Measurements from ENCODE around the gene NARS2. TPM values are rescaled to one million over a fixed set of nuclear protein-coding genes. Genes with fewer than 3 reads are reported as not detected.
"Not testable (repeated sequence)": the region's sequence is repeated elsewhere in the genome, so short reads cannot be mapped to it uniquely, and the experiment has no call there.

Gene NARS2
- total RNA-seq, 3 donors from 2014 or later: 13.3 to 21.8 (median 19.0) TPM

- H3K36me3 ChIP-seq: no peaks in the 10 kb centered on the region
- no peaks in the 10 kb centered on the region for H3K27me3 ChIP-seq
- no peak for TF ChIP-seq CTCF (IDR thresholded peaks at IDR 0.05)
- TF ChIP-seq POLR2A (IDR thresholded peaks at IDR 0.05): no peak
- no peak for TF ChIP-seq POLR2AphosphoS5 (IDR thresholded peaks at IDR 0.05)
- H3K9me3 ChIP-seq: no peaks in the 10 kb centered on the region
- peaks cover 0 to 6% of the 10 kb centered on the region in 2 donors for H3K4me1 ChIP-seq
- intact Hi-C loops (cut with DNase I; ENCODE audit: low total_unique reads): no loop called here
- no peak overlapping the region for H3K4me3 ChIP-seq
- H3K27ac ChIP-seq: peak overlapping the region in 1 of 2 donors; percentile 43
- DNase-seq (ENCODE audit: low spot score in 2 of 2): no peak
Measured at GRCh38 chr11:78560153-78560552, 14.5 kb downstream of the NARS2 start.

GRCh38 chr11:78557236-78557635 is 17.4 kb downstream of the NARS2 start:
- intact Hi-C loops (cut with DNase I; ENCODE audit: low total_unique reads): no loop called here
- no peak for TF ChIP-seq POLR2AphosphoS5 (IDR thresholded peaks at IDR 0.05)
- no peak for TF ChIP-seq POLR2A (IDR thresholded peaks at IDR 0.05)
- no peak for TF ChIP-seq CTCF (IDR thresholded peaks at IDR 0.05)
- DNase-seq (ENCODE audit: low spot score in 2 of 2): no peak
- Histone ChIP-seq H3K27me3 (no peaks in the 10 kb centered on the region), H3K9me3 (no peaks in the 10 kb centered on the region), H3K4me1 (peaks cover 0 to 6% of the 10 kb centered on the region in 2 donors), H3K27ac (no peak overlapping the region), H3K4me3 (no peak overlapping the region), H3K36me3 (no peaks in the 10 kb centered on the region)

GRCh38 chr11:78555592-78555991 is 19.1 kb downstream of the NARS2 start:
- no peak overlapping the region for H3K27ac ChIP-seq
- no peak for DNase-seq (ENCODE audit: low spot score in 2 of 2)
- no peaks in the 10 kb centered on the region for H3K36me3 ChIP-seq
- no peaks in the 10 kb centered on the region for H3K9me3 ChIP-seq
- H3K4me1 ChIP-seq: peaks cover 0 to 6% of the 10 kb centered on the region in 2 donors
- TF ChIP-seq POLR2AphosphoS5 (IDR thresholded peaks at IDR 0.05): no peak
- TF ChIP-seq POLR2A (IDR thresholded peaks at IDR 0.05): no peak
- TF ChIP-seq CTCF (IDR thresholded peaks at IDR 0.05): no peak
- no peak overlapping the region for H3K4me3 ChIP-seq
- intact Hi-C loops (cut with DNase I; ENCODE audit: low total_unique reads): no loop called here
- H3K27me3 ChIP-seq: no peaks in the 10 kb centered on the region

- intact Hi-C loops (cut with DNase I; ENCODE audit: low total_unique reads): no loop called here
- Histone ChIP-seq H3K27ac (no peak overlapping the region), H3K27me3 (no peaks in the 10 kb centered on the region), H3K4me3 (no peak overlapping the region), H3K4me1 (no peaks in the 10 kb centered on the region), H3K9me3 (no peaks in the 10 kb centered on the region), H3K36me3 (peaks cover under 1% of the 10 kb centered on the region)
- TF ChIP-seq POLR2AphosphoS5 (IDR thresholded peaks at IDR 0.05): no peak
- no peak for TF ChIP-seq POLR2A (IDR thresholded peaks at IDR 0.05)
- TF ChIP-seq CTCF (IDR thresholded peaks at IDR 0.05): no peak
- no peak for DNase-seq (ENCODE audit: low spot score in 2 of 2)
Measured at GRCh38 chr11:78552881-78553280, 21.8 kb downstream of the NARS2 start.

- H3K27me3 ChIP-seq; H3K4me1 ChIP-seq; H3K27ac ChIP-seq; H3K9me3 ChIP-seq; DNase-seq (ENCODE audit: low spot score in 2 of 2); intact Hi-C loops (cut with DNase I; ENCODE audit: low total_unique reads); H3K4me3 ChIP-seq; H3K36me3 ChIP-seq: not testable (repeated sequence)
Measured at GRCh38 chr11:78552139-78552538, 22.5 kb downstream of the NARS2 start.

- Histone ChIP-seq H3K27ac (no peak overlapping the region), H3K36me3 (peaks cover 3% of the 10 kb centered on the region), H3K27me3 (no peaks in the 10 kb centered on the region), H3K9me3 (no peaks in the 10 kb centered on the region), H3K4me3 (no peak overlapping the region), H3K4me1 (no peaks in the 10 kb centered on the region)
- no peak for TF ChIP-seq CTCF (IDR thresholded peaks at IDR 0.05)
- TF ChIP-seq POLR2A (IDR thresholded peaks at IDR 0.05): no peak
- no peak for TF ChIP-seq POLR2AphosphoS5 (IDR thresholded peaks at IDR 0.05)
- no peak for DNase-seq (ENCODE audit: low spot score in 2 of 2)
- intact Hi-C loops (cut with DNase I; ENCODE audit: low total_unique reads): no loop called here
Measured at GRCh38 chr11:78551066-78551465, 23.6 kb downstream of the NARS2 start.

All from breast epithelium (tissue), 4 donors.